GM23338 (cell line): ENCODE data around the gene PEPD. TPM values are rescaled to one million over a fixed set of nuclear protein-coding genes. Genes with fewer than 3 reads are reported as not detected.

Experiments used
- ATAC-seq: fragments of 200-7000 bp; cut with Tn5 transposase; 3 replicates; pipeline ENCODE4 v1.9.1; 2020
- DNase-seq: peaks from one replicate; pipeline ENCODE4 v3.0.0-alpha.2; 2015; ENCODE audit warnings: low spot score
- H2AFZ ChIP-seq: fragments of 200-600 bp; sonication (generic); 2 replicates; pipeline ENCODE4 v1.8.0; 2016; ENCODE audit warnings: antibody characterized with exemption, mild to moderate bottlenecking, moderate library complexity
- H3F3A ChIP-seq: fragments of 200-600 bp; sonication (generic); replicated peaks from 2 replicates; pipeline ENCODE4 v1.8.0; 2017; ENCODE audit warnings: antibody characterized with exemption, mixed run types, low read depth
- H3K27ac ChIP-seq: fragments of 200-600 bp; sonication (generic); 2 replicates; pipeline ENCODE4 v1.6.1; 2016; ENCODE audit warnings: low read depth
- H3K27me3 ChIP-seq: fragments of 200-600 bp; sonication (generic); 2 replicates; pipeline ENCODE4 v1.8.0; 2016; ENCODE audit warnings: mild to moderate bottlenecking, mixed run types, moderate library complexity; ENCODE audit not compliant: insufficient read depth
- H3K36me3 ChIP-seq: fragments of 200-600 bp; sonication (generic); 2 replicates; pipeline ENCODE4 v1.8.0; 2016; ENCODE audit warnings: mild to moderate bottlenecking; ENCODE audit not compliant: insufficient read depth
- H3K4me1 ChIP-seq: fragments of 200-600 bp; sonication (generic); 2 replicates; pipeline ENCODE4 v1.8.0; 2016; ENCODE audit warnings: mild to moderate bottlenecking, moderate library complexity; ENCODE audit not compliant: insufficient read depth
- H3K4me2 ChIP-seq: fragments of 200-600 bp; sonication (generic); 2 replicates; pipeline ENCODE4 v1.7.1; 2017; ENCODE audit warnings: mixed run types
- H3K4me3 ChIP-seq: fragments of 200-600 bp; sonication (generic); 2 replicates; pipeline ENCODE4 v1.6.1; 2016; ENCODE audit warnings: mixed run types
- H3K79me2 ChIP-seq: fragments of 200-600 bp; sonication (generic); replicated peaks from 2 replicates; pipeline ENCODE4 v1.8.0; 2017; ENCODE audit warnings: mild to moderate bottlenecking; ENCODE audit not compliant: insufficient read depth
- H3K9me2 ChIP-seq: fragments of 200-600 bp; sonication (generic); 2 replicates; pipeline ENCODE4 v1.8.0; 2017; ENCODE audit not compliant: insufficient read depth
- H4K20me1 ChIP-seq: fragments of 200-600 bp; sonication (generic); replicated peaks from 2 replicates; pipeline ENCODE4 v1.8.0; 2017; ENCODE audit warnings: mild to moderate bottlenecking; ENCODE audit not compliant: insufficient read depth
- H3K27ac Mint-ChIP-seq: 2 replicates; pipeline ENCODE4 v1.8.0; 2020; ENCODE audit warnings: inconsistent platforms, mild to moderate bottlenecking, moderate library complexity, mixed read lengths
- H3K27me3 Mint-ChIP-seq: 3 replicates; pipeline ENCODE4 v1.8.0; 2022; ENCODE audit warnings: low read depth, mild to moderate bottlenecking, moderate library complexity, mixed read lengths, inconsistent platforms; ENCODE audit not compliant: insufficient read depth, poor library complexity
- H3K36me3 Mint-ChIP-seq: 3 replicates; pipeline ENCODE4 v1.8.0; 2021; ENCODE audit warnings: low read depth, mild to moderate bottlenecking, inconsistent platforms, moderate library complexity, mixed read lengths
- H3K4me1 Mint-ChIP-seq: 3 replicates; pipeline ENCODE4 v1.8.0; 2020; ENCODE audit warnings: mild to moderate bottlenecking, inconsistent platforms, mixed read lengths
- H3K4me3 Mint-ChIP-seq: 3 replicates; pipeline ENCODE4 v1.8.0; 2021; ENCODE audit warnings: moderate library complexity, mild to moderate bottlenecking, inconsistent platforms, mixed read lengths
- H3K9me3 Mint-ChIP-seq: 3 replicates; pipeline ENCODE4 v1.8.0; 2020; ENCODE audit warnings: moderate library complexity, mild to moderate bottlenecking, inconsistent platforms, mixed read lengths
- CREB1 ChIP-seq: fragments of 250-450 bp; sonication (Bioruptor Pico); IDR thresholded peaks from 2 replicates; pipeline ENCODE4 v1.5.0; 2020; ENCODE audit warnings: low read depth, mild to moderate bottlenecking, moderate library complexity
- CTCF ChIP-seq, 2 experiments: fragments of 200-600 bp in 1 of 2; sonication (generic) in 1 of 2; conservative IDR thresholded peaks; 2 replicates each; pipeline versions ENCODE4 v1.5.1 to v1.6.1; 2016 to 2017; ENCODE audit warnings: antibody characterized with exemption in 2 of 2, low read depth in 2 of 2, mild to moderate bottlenecking in 2 of 2, moderate library complexity in 1 of 2
- ETS1 ChIP-seq: IDR thresholded peaks from 2 replicates; pipeline ENCODE4 v1.6.1; 2016; ENCODE audit warnings: antibody characterized with exemption
- EZH2 ChIP-seq: fragments of 200-600 bp; sonication (generic); IDR thresholded peaks from one replicate; pipeline ENCODE4 v1.8.0; 2017; ENCODE audit warnings: antibody characterized with exemption, mild to moderate bottlenecking, low read depth; ENCODE audit not compliant: unreplicated experiment
- EZH2phosphoT487 ChIP-seq: fragments of 200-600 bp; sonication (generic); IDR thresholded peaks from one replicate; pipeline ENCODE4 v1.8.1; 2018; ENCODE audit warnings: antibody characterized with exemption; ENCODE audit not compliant: unreplicated experiment
- JUNB ChIP-seq: IDR thresholded peaks from one replicate; pipeline ENCODE4 v1.6.1; 2016; ENCODE audit warnings: antibody characterized with exemption; ENCODE audit not compliant: unreplicated experiment
- NANOG ChIP-seq: IDR thresholded peaks from 2 replicates; pipeline ENCODE4 v1.6.1; 2016; ENCODE audit warnings: antibody characterized with exemption, borderline replicate concordance
- POLR2AphosphoS5 ChIP-seq: IDR thresholded peaks from 2 replicates; pipeline ENCODE4 v1.6.1; 2016; ENCODE audit warnings: antibody characterized with exemption, low read depth
- REST ChIP-seq: IDR thresholded peaks from one replicate; pipeline ENCODE4 v1.6.1; 2018; ENCODE audit warnings: antibody characterized with exemption; ENCODE audit not compliant: unreplicated experiment
- STAT1 ChIP-seq: IDR thresholded peaks from one replicate; pipeline ENCODE4 v1.6.1; 2016; ENCODE audit warnings: antibody characterized with exemption; ENCODE audit not compliant: unreplicated experiment
- ZNF114 ChIP-seq: fragments of 250-450 bp; sonication (Bioruptor Pico); IDR thresholded peaks from 2 replicates; pipeline ENCODE4 v1.5.0; 2020; ENCODE audit warnings: mild to moderate bottlenecking, moderate library complexity
- ZNF331 ChIP-seq: fragments of 250-450 bp; sonication (Bioruptor Pico); IDR thresholded peaks from 2 replicates; pipeline ENCODE4 v1.5.0; 2020; ENCODE audit warnings: low read depth, mild to moderate bottlenecking, moderate library complexity
- ZNF462 ChIP-seq: fragments of 250-450 bp; sonication (Bioruptor Pico); IDR thresholded peaks from 2 replicates; pipeline ENCODE4 v1.5.0; 2020; ENCODE audit warnings: mild to moderate bottlenecking, moderate library complexity
- polyA plus RNA-seq: library from polyadenylated mRNA; unstranded; fragments of >200 nt; fragmentation: Nextera tagmentation; extraction: Ambion mirVana; gene quantifications from 2 replicates; pipeline ENCODE4 v1.2.1, GENCODE V29; 2016
- total RNA-seq: library from RNA; depleted of rRNA; stranded (reverse); fragments of >200 nt; shearing (Covaris generic); gene quantifications from 2 replicates; pipeline ENCODE4 v1.2.3, GENCODE V29; 2014

PEPD gene
- total and polyA plus RNA-seq, 2 experiments from 2014 or later, result 81.7 to 89.2 TPM

- H4K20me1 ChIP-seq, result no peaks in the 10 kb centered on the region
- Mint-ChIP-seq H3K27me3 (peaks cover 13% of the 10 kb centered on the region), H3K36me3 (no peaks in the 10 kb centered on the region), H3K4me1 (peaks cover 17% of the 10 kb centered on the region), H3K9me3 (no peaks in the 10 kb centered on the region; the same call in 1 of the 3 replicates), H3K4me3 (no peak overlapping the region), H3K27ac (no peak overlapping the region)
- H3K27me3 ChIP-seq, result no peaks in the 10 kb centered on the region
- no peaks in the 10 kb centered on the region for H3F3A ChIP-seq
- H3K4me1 ChIP-seq, result no peaks in the 10 kb centered on the region
- TF ChIP-seq REST (no peak), CREB1 (CRISPR knock-in tag) (no peak), ETS1 (no peak), ZNF462 (CRISPR knock-in tag) (no peak), CTCF (conservative IDR thresholded peaks at IDR 0.05; ENCODE audit: low read depth in 2 of 2) (no peak), POLR2AphosphoS5 (no peak), EZH2phosphoT487 (no peak), ZNF114 (CRISPR knock-in tag) (no peak), NANOG (no peak), EZH2 (no peak), STAT1 (no peak), ZNF331 (CRISPR knock-in tag) (no peak), JUNB (no peak)
- H2AFZ ChIP-seq, result 0 out of 2 replicates have a peak overlapping the region, but pooled peaks have one; percentile 47
- H3K4me2 ChIP-seq, result no peak overlapping the region
- H3K9me2 ChIP-seq, result no peaks in the 10 kb centered on the region; the same call in none of the 2 replicates
- ATAC-seq (peak; percentile 73), DNase-seq (no peak)
- H3K27ac ChIP-seq, result no peak overlapping the region
- H3K4me3 ChIP-seq, result no peak overlapping the region
- no peaks in the 10 kb centered on the region for H3K36me3 ChIP-seq
- no peaks in the 10 kb centered on the region for H3K79me2 ChIP-seq
These were observed 32.1 kb upstream of the PEPD start for GRCh38 chr19:33553530-33554310.
